ENCODE data around the gene DOK6.
A peak's percentile ranks its signal among the peaks of the same experiment; 100 is the strongest.
"Not testable (repeated sequence)": the region's sequence is repeated elsewhere in the genome, so short reads cannot be mapped to it uniquely, and the experiment has no call there.

DOK6 gene

DNA sequence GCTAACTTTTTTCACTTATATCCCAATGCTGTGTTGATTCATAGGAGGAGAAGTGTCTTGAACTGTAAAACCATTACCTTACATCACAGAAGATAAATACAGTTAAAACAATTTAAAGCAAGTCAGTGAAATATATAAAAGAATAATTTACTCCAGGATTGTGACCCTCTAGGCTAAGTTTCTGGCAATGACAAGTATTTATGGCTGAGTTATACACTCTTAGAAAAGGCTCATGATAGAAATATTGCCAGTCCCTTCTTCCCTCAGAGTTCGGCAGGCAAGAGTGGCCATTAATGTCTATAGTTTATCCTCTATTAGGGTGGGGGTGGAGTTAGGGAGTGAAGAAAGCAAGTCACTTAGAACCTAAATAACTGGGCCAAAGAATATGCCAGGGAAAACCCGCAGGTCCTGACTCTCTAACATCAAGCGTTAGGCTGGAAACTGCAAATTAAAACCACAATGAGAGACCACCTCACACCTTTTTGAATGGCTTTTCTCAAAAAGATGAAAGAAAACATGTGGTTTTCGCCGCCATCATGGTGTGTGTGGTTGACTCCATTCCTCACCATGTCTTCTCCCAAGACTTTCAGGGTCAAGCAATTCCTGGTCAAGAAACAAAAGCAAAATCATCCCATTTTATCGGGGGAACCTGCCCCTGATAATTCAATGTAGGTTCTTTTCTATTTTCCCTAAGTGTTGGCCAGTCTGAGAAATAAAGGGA lies 477.7 kb downstream of the DOK6 start:
- no peak for DNase-seq

DNA sequence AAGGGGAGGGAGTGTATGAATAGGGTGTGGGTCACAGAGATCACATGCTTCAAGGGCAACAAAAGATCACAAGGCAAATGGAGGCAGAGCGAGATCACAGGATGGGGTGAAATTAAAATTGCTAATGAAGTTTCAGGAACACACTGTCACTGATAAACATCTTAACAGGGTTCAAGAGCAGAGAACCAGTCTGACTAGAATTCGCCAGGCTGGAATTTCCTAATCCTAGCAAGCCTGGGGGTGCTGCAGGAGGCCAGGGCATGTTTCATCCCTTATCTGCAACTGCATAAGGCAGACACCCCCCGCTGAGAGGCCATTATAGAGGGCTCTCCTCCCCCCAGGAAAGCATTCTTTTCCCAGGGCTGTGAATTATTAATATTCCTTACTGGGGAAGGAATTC lies 478.4 kb downstream of the DOK6 start:
- DNase-seq, result not testable (repeated sequence)

DNA sequence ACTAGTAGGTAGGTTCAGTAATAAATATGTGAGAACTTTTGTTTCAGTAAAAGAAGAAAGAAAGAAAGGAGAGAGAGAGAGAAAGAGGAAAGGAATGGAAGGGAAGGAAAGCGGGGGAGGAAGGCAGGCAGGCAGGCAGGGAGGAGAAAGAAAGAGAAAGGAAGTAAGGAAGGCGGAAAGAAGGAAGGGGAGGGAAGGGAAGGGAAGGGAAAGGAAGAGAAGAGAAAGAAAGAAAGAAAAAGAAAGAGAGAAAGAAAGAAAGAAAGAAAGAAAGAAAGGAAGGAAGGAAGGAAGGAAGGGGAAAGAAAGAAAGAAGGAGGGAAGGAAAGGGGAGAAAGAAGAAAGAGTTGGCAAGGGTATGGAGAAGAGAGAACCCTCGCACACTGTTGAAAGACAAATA lies 479.4 kb downstream of the DOK6 start:
- no peak for DNase-seq

DNA sequence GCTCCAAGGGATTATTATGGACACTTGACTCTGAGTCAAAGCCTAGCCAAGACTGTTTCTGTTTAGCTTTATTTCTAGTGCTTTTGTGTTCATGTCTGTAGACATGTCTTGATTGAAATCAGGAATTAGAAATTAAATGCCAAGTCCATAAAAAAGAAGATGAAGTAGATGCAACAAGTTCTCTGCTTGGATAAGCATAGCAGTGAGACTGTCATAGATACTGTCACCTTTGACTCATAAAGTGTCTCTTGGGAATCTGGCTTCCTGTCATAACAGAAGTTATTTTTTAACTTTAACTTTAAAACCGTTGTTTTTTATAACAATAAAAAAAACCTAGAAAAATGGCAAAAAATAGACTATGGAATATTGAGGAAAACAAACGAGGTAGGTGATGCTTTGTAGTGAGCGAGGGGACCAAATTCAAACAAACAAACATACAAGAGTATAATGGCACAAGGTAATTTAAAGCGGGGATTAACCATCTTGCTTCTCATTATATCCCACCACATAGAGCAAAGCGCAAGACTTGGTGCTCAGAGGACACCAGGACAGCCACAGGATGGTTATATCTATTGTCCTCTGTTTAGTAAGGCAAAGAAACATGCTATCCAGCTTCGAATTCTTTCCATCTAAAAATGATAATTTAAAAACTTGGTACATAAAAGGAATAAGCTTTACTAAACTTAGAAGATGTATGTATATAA lies 482.4 kb downstream of the DOK6 start:
- no peak for DNase-seq

DNA sequence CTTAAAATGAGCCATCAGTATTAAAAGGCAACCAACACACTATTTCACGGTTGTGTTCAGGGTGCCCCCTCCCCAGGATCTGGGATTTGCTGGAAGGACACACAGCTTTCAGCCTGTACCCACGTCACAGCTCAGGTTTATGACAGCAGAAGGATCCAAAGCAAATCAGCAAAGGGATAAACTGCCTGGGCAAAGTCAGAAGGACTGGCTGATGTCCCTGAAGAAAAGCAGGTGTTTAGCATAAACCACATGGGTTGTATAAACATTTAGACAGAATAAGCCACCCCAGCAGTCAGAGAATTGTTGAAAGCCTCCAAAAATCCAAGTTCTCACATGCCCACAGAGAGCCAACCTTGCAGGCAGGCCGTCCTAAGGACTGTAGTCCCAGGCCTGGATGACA lies 483.1 kb downstream of the DOK6 start:
- no peak for DNase-seq

DNA sequence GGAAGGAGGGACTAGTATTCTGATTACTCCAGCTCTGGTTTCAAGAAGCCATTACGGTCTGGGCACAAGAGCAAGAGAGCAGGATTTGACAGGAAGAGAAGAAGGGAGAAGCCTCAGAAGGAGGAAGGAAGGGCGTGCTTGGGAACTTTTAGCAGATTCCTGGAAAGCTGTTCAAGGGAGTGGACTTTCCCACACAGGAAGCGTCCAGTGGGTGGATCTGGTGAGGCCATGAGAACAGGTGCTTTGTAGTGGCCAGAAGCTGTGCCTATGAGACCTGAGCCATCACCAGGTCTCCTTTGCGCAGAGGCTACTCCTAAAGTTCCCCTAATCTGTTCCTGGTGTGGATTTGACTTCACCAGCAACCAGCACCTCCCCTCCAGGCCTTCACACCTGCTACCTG lies 484.7 kb downstream of the DOK6 start:
- no peak for DNase-seq

DNA sequence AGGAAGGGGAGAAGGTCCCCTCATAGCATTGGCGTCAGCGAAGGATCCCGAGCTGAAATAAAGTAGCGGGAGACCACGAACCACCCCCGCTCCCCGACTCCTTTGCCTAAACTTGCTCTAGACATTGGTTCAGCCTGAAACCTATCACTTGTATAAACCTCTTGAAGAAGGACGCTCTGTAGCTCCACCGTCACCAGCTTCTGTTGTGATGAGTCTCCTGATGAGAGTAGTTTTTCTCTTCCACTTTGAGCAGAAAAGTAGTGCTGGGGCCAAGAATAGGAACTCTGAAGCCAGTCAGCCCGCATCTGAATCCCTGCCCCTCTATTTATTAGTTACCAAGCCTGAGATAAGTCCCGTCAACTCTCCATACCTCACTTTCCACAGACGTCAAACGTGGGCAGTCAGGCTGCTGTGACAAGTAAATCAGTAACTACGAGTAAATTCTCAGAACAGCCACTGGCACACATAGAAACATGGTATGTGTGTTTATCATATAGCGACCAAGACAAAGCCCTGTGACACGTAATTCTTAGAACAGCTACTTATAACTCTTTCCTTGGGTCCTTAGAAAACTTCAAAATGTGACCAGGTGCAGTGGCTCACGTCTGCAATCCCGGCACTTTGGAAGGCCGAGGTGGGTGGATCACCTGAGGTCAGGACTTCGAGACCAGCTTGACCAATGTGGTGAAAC lies 485.3 kb downstream of the DOK6 start:
- peak; percentile 68 for DNase-seq

DNA sequence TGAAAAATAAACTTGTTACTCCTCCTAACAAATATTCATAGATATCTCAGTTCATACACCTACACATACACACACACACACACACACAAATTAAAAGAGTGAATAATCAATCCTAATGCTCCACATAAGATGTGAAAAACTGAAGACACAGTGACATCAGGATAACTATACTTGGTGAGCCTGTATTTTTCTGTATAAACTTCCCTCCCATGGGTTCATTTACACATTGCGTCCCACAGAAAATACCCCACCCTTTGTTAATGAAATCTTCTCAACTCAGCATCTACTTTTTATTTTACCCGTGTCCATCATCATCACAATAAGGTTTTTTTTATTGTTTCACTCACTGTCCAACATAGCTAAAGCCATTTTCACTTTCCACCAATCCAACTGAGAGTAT lies 486.6 kb downstream of the DOK6 start:
- no peak for DNase-seq

DNA sequence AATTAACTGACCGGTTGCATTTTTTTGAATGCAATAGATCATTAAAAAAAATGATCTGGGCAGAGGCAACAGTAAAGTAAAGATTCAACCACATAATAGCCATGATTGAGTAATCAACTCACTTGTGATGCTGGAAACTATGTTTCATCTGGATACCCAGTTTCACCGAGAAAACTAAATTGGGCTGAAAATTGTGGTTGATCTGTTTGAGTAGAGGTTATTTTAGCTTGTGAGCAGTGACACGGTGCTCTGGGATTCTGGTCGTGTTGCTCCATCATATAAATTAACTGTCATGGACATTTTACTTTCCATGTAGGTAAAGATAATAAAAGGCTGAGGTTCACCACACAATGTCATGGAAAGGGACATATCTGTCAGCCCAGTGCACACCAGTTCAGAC lies 488.3 kb downstream of the DOK6 start:
- peak; percentile 35 for DNase-seq

DNA sequence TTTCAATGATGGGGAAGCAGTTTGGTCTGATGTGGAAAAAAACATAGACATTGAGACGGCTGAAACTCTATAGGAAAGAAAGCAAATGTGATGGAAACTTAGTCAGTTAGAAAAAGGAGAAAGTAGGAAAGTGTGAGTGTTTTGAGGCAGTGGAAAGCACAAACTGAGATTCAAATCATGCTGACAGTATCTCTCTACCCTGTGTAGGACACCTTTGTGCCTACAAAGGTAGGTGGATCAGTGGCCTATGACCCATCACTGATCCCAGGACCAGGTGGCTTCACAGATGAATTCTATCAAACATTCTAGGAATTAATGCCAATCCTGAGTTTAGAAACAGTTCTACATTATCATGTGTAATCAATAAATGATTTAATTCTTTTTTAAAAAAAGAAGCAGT lies 489.9 kb downstream of the DOK6 start:
- no peak for DNase-seq

DNA sequence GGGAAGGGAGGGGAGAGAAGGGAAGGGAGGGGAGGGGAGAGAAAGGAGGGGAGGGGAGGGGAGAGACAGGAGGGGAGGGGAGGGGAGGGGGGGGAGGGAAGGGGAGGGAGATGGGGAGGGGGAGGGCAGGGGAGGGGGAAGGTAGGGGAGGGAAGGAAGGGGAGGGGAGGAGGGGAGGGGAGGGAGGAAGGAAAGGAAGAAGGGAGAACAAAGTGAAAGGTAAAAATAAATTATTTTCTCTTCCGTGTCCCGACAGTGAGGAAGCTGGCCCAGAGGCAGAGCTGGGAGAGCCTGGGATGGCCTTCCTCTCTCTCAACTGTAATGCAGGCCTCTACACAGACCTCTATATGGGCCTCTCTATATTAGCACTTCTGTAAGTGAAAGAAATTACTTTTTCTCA lies 493.8 kb downstream of the DOK6 start:
- DNase-seq, result no peak

DNA sequence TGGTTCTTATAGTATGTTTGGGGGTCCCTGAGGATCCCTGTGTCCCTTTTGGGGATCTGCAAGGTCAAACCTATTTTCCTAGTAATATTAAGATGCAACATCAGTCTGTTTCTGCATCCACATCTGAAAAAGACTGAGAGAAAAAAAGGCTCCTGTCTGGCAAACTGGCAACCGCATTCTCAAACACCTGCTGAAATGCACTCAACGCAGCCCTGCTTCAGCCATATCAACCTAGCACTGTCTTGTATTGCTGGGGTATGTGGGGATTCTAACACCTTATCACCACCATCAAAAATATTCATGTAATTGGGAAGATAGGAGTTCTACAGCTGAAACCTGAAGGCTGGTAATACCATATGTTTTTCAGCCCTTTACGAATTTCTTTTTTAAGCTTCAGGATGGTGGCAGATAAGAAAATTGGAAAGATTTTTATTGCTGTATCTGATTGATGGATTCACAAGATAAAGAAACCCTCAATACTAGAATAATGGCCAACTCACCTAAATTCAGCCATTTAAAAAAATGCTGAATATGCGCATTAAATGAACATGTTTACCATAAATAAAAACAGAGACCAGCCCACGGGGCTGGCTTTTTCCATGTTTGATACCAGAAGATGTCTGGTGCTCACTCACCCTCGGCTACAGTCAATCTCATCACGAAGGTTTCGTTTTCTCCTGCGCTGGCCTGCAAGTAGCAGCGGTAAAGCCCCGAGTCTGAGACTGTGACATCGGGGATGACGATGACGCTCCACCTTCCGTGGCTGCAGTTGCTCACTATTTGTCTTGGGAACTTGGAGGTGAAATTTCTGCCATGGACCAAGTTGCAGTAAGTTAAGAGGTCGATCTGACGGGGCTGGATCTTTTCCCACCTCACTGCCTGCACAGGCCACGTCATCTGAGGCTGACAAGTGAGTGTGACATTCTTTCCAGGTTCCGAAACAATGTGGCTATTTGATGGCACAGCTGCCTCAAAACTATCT lies 494.7 kb downstream of the DOK6 start:
- DNase-seq, result no peak

DNA sequence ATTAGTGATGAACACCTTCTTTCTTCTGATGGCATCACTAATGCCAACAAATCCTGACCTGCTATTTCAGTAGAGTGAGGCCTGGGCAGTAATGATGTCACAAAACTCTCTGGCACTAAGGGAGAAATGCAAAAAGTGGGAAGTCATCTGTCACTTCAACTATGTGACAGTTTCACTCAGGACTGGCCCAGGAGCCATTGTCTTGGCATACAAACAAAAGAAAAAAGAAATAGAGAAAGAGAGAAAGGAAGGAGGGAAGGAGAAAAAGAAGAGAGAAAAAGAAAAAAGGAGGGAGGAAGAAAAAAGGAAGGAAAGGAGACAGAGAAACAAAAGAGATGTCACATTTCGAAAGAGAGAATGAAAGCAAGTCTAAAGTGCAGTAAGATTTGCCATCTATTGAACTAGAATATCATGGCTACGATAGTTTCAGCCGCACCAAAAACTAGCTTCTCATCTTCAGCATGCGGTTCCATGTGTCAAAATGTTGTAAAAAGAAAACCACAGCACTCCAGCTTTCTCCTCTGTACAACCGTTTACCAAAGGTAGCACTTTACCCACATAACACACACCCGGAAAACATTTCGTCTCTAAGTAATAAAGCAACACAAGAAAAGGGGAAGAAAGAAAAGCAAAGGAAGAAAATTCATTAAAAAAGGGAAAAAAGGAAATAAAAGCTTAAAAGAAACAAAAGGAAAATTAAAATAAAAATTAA lies 496.9 kb downstream of the DOK6 start:
- peak; percentile 45 for DNase-seq

DNA sequence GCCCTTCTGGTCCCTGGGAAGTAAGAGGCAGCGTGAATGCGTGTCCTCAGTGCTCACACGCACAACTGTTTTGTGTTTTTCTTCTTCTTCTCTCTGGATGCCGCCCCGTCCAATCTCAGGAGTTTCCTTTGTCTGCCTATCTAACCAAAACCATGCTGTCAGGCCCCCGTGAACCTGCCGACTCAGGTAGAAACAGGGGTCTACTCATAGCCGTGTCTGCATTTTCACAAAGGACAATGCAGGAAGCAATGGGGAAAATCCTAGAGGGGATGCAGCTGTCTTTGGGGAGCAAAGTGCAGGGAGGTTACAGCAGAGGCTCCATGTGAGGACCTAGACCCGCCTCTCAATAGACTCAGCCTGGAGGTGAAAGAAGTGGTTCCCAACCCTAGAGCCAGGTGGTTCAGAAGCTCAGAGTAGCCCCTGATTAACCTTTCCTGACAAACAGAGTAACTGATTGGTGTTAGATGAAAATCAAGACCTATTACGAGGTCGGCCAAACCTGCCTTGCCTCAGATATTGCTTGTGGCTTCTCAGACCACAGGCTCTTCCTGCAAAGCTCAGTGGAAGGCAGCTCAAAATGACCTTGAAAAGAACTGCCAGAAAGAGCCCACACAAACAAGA lies 497.7 kb downstream of the DOK6 start:
- DNase-seq, result peak; percentile 33

All from stimulated activated CD4-positive, alpha-beta T cell treated with anti-CD3 and anti-CD28 coated beads, Interleukin-1b, Interleukin-23, amount 100 ng/mL, for 48 hours (primary cell).